PC-9 (cell line): ENCODE results near the gene SIGLEC6. TPM values are rescaled to one million over a fixed set of nuclear protein-coding genes. Genes with fewer than 3 reads are reported as not detected.

Experiments
- BruUV-seq: library from RNA; stranded (reverse); fragments of 400-500 nt; replicated peaks from 2 replicates; lab custom pipeline; 2021; lab: Mats Ljungman, UMichigan
- CTCF ChIA-PET: fragments of 300-600 bp; sonication (Branson Sonifier 250); formaldehyde crosslinking; loops from one replicate; lab custom pipeline; 2022; ENCODE audit warnings: antibody characterized with exemption; lab: Charles Lee
- POLR2A ChIA-PET: fragments of 300-600 bp; sonication (Branson Sonifier 250); formaldehyde crosslinking; loops from one replicate; lab custom pipeline; 2022; ENCODE audit warnings: antibody characterized with exemption; ENCODE audit not compliant: unreplicated experiment; lab: Charles Lee
- DNase-seq, 2 experiments: peaks; one replicate each; pipeline versions ENCODE4 v3.0.0 to v3.0.0-alpha.2; 2015 to 2022; ENCODE audit warnings: mixed read lengths in 1 of 2
- H2AFZ ChIP-seq: fragments of 200-600 bp; sonication (generic); 2 replicates; pipeline ENCODE4 v1.8.1; 2017; ENCODE audit warnings: antibody characterized with exemption
- H3F3A ChIP-seq: fragments of 200-600 bp; sonication (generic); 2 replicates; pipeline ENCODE4 v1.8.1; 2017; ENCODE audit warnings: antibody characterized with exemption, mild to moderate bottlenecking, low read depth; ENCODE audit not compliant: insufficient read depth
- H3K27ac ChIP-seq: fragments of 200-600 bp; sonication (generic); 2 replicates; pipeline ENCODE4 v1.6.1; 2016; ENCODE audit warnings: mixed run types
- H3K27me3 ChIP-seq: fragments of 200-600 bp; sonication (generic); 2 replicates; pipeline ENCODE4 v1.6.1; 2016; ENCODE audit warnings: low read depth, mixed run types; ENCODE audit not compliant: insufficient read depth
- H3K36me3 ChIP-seq: fragments of 200-600 bp; sonication (generic); 2 replicates; pipeline ENCODE4 v1.6.1; 2016; ENCODE audit warnings: low read depth, mixed run types
- H3K4me1 ChIP-seq: fragments of 200-600 bp; sonication (generic); replicated peaks from 2 replicates; pipeline ENCODE4 v1.6.1; 2016; ENCODE audit warnings: mixed run types; ENCODE audit not compliant: insufficient read depth
- H3K4me2 ChIP-seq: fragments of 200-600 bp; sonication (generic); 2 replicates; pipeline ENCODE4 v1.6.1; 2017; ENCODE audit warnings: mixed run types
- H3K4me3 ChIP-seq: fragments of 200-600 bp; sonication (generic); 2 replicates; pipeline ENCODE4 v1.6.1; 2016; ENCODE audit warnings: mixed run types
- H3K79me2 ChIP-seq: fragments of 200-600 bp; sonication (generic); 2 replicates; pipeline ENCODE4 v1.6.1; 2017; ENCODE audit warnings: low read depth, mixed run types
- H3K9me2 ChIP-seq: fragments of 200-600 bp; sonication (generic); 2 replicates; pipeline ENCODE4 v1.8.1; 2017; ENCODE audit warnings: mild to moderate bottlenecking; ENCODE audit not compliant: insufficient read depth
- H3K9me3 ChIP-seq: fragments of 200-600 bp; sonication (generic); 2 replicates; pipeline ENCODE4 v1.8.1; 2016; ENCODE audit warnings: low read depth; ENCODE audit not compliant: insufficient read depth
- H4K20me1 ChIP-seq: fragments of 200-600 bp; sonication (generic); 2 replicates; pipeline ENCODE4 v1.8.1; 2017; ENCODE audit not compliant: insufficient read depth
- EZH2 ChIP-seq: fragments of 200-600 bp; sonication (generic); IDR thresholded peaks from 2 replicates; pipeline ENCODE4 v1.8.0; 2017; ENCODE audit warnings: antibody characterized with exemption, low read depth
- intact Hi-C: fragments of 100-400 bp; cut with micrococcal nuclease; formaldehyde crosslinking; loops from one replicate; pipeline ENCODE4 v1.10.0; 2022; ENCODE audit not compliant: unreplicated experiment
- total RNA-seq: library from RNA; stranded (reverse); gene quantifications from 2 replicates; pipeline ENCODE4 v1.2.3, GENCODE V29; 2021
- TF ChIP-seq, protein P1 (sequence below): fragments of 200-600 bp; sonication (generic); conservative IDR thresholded peaks from 2 replicates; pipeline ENCODE4 v1.6.1; 2017; ENCODE audit warnings: mixed run types, antibody characterized with exemption, mild to moderate bottlenecking, moderate library complexity

Gene SIGLEC6
- total RNA-seq, 1 experiment from 2014 or later = not detected

DNA sequence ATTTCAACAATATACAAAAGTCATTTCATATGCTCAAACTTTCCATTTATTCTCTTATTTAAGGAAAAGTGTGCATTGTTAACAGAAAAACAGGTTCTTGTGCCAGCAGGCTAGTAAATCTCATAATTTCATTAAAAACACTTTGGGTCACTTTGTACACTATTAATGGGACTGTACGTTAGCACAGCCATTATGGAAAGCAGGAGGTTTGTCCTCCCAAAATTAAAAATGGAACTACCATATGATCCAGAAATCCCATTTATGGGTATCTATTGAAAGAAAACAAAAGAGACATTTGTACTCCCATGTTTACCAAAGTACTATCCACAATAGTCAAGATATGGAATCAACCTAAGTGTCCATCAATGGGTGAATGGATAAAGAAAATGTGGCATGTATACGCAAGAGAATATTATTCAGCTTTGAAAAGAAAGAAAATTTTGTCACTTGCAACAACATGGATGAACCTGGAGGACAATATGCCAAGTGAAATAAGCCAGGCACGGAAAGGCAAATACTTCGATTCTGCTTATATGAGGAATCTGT lies 8.4 kb upstream of the SIGLEC6 start:
- H3K9me2 ChIP-seq = no peaks in the 10 kb centered on the region
- H3K79me2 ChIP-seq = no peaks in the 10 kb centered on the region
- peaks cover 88% of the 10 kb centered on the region for H3K27me3 ChIP-seq
- H3F3A ChIP-seq = no peaks in the 10 kb centered on the region
- intact Hi-C loops = no loop called here
- H4K20me1 ChIP-seq = no peaks in the 10 kb centered on the region
- no peaks in the 10 kb centered on the region for H3K4me1 ChIP-seq
- TF ChIP-seq, protein P1, sequence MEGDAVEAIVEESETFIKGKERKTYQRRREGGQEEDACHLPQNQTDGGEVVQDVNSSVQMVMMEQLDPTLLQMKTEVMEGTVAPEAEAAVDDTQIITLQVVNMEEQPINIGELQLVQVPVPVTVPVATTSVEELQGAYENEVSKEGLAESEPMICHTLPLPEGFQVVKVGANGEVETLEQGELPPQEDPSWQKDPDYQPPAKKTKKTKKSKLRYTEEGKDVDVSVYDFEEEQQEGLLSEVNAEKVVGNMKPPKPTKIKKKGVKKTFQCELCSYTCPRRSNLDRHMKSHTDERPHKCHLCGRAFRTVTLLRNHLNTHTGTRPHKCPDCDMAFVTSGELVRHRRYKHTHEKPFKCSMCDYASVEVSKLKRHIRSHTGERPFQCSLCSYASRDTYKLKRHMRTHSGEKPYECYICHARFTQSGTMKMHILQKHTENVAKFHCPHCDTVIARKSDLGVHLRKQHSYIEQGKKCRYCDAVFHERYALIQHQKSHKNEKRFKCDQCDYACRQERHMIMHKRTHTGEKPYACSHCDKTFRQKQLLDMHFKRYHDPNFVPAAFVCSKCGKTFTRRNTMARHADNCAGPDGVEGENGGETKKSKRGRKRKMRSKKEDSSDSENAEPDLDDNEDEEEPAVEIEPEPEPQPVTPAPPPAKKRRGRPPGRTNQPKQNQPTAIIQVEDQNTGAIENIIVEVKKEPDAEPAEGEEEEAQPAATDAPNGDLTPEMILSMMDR = no peak
- TF ChIP-seq EZH2 = no peak
- H3K36me3 ChIP-seq = no peaks in the 10 kb centered on the region
- no peak for DNase-seq
- no TSS peak for BruUV-seq
- no peak overlapping the region for H3K27ac ChIP-seq
- H3K9me3 ChIP-seq = no peaks in the 10 kb centered on the region
- no peak overlapping the region for H3K4me2 ChIP-seq
- no peak overlapping the region for H3K4me3 ChIP-seq
- POLR2A ChIA-PET = no interaction called here
- H2AFZ ChIP-seq = no peak overlapping the region
- CTCF ChIA-PET = no interaction called here

DNA sequence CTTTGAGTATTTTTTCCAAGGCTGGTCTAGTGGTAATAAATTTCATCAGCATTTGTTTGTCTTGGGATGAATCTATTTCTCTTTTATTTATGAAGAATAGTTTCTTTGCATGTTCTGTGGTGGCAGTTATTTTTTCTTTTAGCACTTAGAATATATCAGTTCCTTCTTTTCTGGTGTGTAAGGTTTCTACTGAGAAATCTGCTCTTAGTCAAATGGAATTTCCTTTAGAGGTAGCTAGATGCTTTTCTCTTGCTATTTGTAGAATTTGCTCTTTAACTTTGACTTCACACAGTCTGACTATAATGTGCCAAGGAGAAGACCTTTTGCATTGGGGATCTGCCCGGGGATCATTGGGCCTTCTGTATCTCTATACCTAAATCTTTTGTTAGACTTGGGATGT lies 4.1 kb upstream of the SIGLEC6 start:
- TF ChIP-seq, protein P1 = no peak
- no peak for TF ChIP-seq EZH2
- no peaks in the 10 kb centered on the region for H3K9me3 ChIP-seq
- no peak overlapping the region for H3K4me2 ChIP-seq
- H3K79me2 ChIP-seq = no peaks in the 10 kb centered on the region
- intact Hi-C loops = no loop called here
- no peak overlapping the region for H3K4me3 ChIP-seq
- H3K9me2 ChIP-seq = no peaks in the 10 kb centered on the region
- no peaks in the 10 kb centered on the region for H4K20me1 ChIP-seq
- no peak overlapping the region for H2AFZ ChIP-seq
- H3K27ac ChIP-seq = no peak overlapping the region
- ChIA-PET CTCF (no interaction called here), POLR2A (no interaction called here)
- no TSS peak for BruUV-seq
- H3K27me3 ChIP-seq = peaks cover 80% of the 10 kb centered on the region
- no peak for DNase-seq
- no peaks in the 10 kb centered on the region for H3K4me1 ChIP-seq
- no peaks in the 10 kb centered on the region for H3F3A ChIP-seq
- no peaks in the 10 kb centered on the region for H3K36me3 ChIP-seq

DNA sequence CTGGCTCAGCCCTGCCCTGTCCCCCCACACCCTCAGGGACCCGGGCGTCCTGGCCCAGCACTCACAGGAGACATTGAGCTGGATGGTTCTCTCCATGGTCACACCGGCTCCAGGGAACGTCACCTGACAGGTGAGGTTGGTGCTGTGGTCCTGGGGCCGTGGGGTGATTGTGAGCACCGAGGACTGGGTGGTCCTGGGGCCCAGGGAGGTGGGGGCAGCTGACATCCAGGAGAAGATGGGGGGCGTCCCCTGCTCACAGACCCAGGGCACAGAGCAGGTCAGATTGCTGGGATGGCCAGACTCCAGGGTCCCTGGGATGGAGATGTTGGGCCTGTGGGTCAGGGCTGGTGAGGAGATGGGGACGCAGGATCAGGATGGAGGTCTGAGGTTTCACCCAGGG lies 854 bp downstream of the SIGLEC6 start:
- no peak overlapping the region for H3K4me2 ChIP-seq
- H3K4me1 ChIP-seq = no peaks in the 10 kb centered on the region
- TF ChIP-seq, protein P1 = no peak
- TF ChIP-seq EZH2 = no peak
- H3K27me3 ChIP-seq = peaks cover 90% of the 10 kb centered on the region
- H3K4me3 ChIP-seq = no peak overlapping the region
- CTCF ChIA-PET = no interaction called here
- no peaks in the 10 kb centered on the region for H4K20me1 ChIP-seq
- no peak overlapping the region for H2AFZ ChIP-seq
- POLR2A ChIA-PET = no interaction called here
- intact Hi-C loops = no loop called here
- no peak overlapping the region for H3K27ac ChIP-seq
- no peak for DNase-seq
- no peaks in the 10 kb centered on the region for H3F3A ChIP-seq
- no peaks in the 10 kb centered on the region for H3K79me2 ChIP-seq
- no peaks in the 10 kb centered on the region for H3K36me3 ChIP-seq
- H3K9me2 ChIP-seq = no peaks in the 10 kb centered on the region
- no peaks in the 10 kb centered on the region for H3K9me3 ChIP-seq
- BruUV-seq = no TSS peak
